T-helper 1 cell (primary cell): ENCODE data around the gene RRAD.
"Not testable (repeated sequence)": the region's sequence is repeated elsewhere in the genome, so short reads cannot be mapped to it uniquely, and the experiment has no call there.

Source experiments
- DNase-seq, 5 donors: peaks; one replicate each; pipeline ENCODE4 v3.0.0-alpha.2; 2012 to 2020

RRAD gene

DNA sequence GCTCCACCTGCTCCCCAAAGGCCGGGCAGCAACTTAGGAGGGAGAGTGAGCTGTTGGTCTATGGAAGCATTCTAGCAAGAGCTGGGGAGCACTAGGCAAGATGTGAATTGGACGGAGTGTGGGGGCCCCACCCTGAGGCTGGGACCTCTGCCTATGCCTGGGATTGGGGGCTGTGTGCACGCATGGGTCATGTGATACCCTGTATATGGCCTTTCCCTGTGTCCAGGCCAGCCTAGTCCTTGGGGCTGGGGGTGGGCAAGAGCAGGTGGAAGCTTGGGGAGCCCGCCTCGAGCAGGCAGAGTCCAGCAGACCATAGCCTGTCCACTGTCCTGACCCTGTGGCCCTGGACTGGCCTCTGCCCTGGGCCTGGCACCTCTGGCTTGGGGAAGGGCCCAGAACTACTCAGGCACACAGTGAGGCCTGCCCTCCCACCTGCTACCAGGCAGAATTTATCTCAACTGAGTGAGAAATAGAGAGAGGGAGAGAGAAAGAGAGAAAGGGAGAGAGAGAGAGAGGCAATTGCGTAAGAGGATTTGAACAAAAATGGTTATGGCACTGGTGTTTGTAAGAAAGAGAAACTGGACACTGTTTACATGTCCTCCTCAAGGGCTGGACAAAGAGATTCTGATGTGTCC, 25.9 kb downstream of the RRAD start:
- no peak for DNase-seq

DNA sequence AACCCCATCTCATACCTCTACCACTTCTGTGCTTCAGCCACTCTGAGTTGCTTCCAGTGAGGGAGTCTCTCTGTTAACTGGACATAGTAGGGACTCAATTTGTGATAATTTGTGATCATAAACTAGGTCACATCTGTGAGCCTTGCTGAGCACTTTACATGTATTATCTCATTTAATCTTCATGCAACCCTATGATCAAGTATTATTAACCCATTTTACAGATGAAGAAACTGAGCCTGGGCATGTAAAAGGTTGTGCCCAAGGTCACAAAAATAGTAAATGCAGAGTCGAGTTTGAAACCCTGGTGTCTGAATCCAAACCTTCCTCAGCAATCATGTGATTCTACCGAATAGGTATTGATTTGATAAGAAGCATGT, 26.4 kb downstream of the RRAD start:
- no peak for DNase-seq

GRCh38 chr16:66898207-66898606, 27.1 kb downstream of the RRAD start:
- no peak for DNase-seq

DNA sequence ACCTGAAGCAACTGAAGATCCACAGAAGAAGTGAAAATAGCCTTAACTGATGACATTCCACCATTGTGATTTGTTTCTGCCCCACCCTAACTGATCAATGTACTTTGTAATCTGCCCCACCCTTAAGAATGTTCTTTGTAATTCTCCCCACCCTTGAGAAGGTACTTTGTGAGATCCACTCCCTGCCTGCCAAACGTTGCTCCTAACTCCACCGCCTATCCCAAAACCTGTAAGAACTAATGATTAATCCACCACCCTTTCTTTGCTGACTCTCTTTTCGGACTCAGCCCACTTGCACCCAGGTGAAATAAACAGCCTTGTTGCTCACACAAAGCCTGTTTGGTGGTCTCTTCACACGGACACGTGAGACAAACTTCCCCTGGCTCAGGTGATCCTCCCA, 28.7 kb downstream of the RRAD start:
- DNase-seq, result not testable (repeated sequence)

GRCh38 chr16:66895999-66896398, 29.3 kb downstream of the RRAD start:
- DNase-seq, result no peak

DNA sequence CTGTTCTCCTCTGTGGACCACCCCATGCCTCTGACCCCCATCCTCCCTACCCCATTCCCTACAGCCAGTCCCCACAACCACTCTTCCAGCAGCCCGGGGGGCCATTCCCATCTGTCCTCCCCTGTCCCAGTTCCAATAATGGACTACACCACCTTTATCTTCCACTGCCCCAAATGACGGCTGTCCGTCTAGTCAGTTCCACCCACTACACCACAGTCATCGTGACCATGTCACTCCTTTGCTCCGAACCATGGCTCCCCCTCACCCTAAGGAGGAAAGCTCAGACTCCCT, 29.7 kb downstream of the RRAD start:
- DNase-seq, result no peak

GRCh38 chr16:66894948-66895688, 30.2 kb downstream of the RRAD start:
- DNase-seq, result peak in 4 of 5 donors; percentile 29 to 67 (median 40)

DNA sequence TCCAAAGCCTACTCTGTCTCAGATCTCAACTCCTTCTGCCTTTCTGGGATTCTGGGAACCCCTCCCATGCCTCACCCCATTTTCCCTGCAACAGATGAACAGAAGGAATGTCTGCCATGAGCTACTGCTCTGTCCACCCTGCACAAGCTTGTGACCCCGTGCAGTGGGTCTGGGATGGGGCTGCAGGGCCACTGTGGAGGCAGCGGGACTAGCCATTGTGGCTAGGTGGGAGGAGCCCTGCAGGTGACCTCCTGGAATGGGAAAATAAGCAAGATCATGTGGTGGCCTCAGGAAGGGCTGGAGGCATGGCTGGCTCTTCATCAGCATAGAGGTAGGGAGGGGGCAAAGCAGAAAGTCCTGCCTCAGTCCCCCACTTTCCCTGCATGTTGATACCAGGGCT, 31.3 kb downstream of the RRAD start:
- no peak for DNase-seq

GRCh38 chr16:66891797-66892196, 33.5 kb downstream of the RRAD start:
- DNase-seq, result no peak

GRCh38 chr16:66891360-66891759, 34.0 kb downstream of the RRAD start:
- DNase-seq, result no peak

DNA sequence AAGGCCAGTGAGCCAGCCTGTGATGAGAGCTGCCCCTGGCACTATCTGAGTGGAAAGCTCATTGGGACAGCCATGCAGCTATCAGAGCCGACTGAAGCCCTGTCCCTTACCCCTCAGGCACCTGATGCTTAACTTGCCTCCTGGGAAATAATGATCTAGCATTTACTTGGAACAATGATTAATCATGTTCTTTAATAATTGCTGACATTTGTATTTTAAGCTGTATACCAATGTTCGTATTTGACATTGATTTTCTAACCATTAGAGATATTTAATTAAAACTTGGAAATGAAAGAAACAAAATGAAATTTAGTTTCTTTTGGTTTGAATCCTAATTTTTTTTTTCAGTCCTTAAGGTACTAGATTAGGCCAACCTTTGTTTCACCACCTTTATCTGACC, 34.5 kb downstream of the RRAD start:
- no peak for DNase-seq

GRCh38 chr16:66889622-66890021, 35.7 kb downstream of the RRAD start:
- no peak for DNase-seq

DNA sequence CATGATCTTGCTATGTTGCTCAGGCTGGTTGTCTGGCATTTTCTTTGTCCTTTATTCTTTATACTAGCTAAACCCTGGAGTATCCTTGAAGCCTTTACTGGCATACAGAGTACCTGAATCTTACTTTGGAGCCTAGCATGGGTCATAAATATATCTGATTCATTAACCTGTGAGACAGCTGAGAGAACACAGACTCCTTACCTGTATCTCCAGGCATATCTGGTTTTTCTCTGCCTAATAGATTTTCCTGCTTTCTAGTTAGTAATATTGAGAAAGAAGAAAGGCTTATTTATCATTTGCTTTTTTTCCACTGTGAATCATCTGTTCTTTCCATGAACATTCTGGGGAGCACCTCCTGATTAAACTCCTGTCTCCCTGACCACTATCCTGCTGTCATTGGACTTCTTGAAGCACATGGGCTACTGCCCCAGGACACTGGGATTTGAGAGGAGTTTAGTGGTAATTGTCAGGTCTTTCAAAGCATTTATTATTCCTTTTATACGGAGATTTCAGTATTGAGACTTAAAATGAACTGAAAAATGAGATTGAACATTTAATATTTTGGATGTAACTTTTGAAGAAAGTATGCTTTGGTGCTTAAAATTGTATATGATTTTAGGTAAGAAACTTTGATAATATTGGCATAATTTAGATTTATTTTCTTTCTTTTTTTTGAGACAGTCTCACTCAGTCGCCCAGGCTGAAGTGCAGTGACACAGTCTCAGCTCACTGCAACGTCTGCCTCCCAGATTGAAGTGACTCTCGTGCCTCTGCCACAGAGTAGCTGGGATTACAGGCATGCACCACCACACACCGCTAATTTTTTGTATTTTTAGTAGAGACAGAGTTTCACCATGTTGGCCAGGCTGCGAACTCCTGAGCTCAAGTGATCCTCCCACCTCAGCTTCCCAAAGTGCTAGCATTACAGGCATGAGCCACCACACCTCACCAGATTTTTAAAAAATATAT, 36.4 kb downstream of the RRAD start:
- no peak for DNase-seq

- DNase-seq, result no peak
Measured at GRCh38 chr16:66886914-66887313, 38.4 kb downstream of the RRAD start.

GRCh38 chr16:66886321-66886720, 39.0 kb downstream of the RRAD start:
- no peak for DNase-seq

DNA sequence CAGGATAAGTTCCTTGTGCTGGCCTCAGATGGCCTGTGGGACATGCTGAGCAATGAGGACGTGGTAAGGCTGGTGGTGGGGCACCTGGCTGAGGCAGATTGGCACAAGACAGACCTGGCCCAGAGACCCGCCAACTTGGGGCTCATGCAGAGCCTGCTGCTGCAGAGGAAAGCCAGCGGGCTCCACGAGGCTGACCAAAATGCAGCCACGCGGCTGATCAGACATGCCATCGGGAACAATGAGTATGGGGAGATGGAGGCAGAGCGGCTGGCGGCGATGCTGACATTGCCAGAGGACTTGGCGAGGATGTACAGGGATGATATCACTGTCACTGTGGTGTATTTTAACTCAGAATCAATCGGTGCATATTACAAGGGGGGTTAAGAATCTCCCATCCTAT, 39.8 kb downstream of the RRAD start:
- no peak for DNase-seq

DNA sequence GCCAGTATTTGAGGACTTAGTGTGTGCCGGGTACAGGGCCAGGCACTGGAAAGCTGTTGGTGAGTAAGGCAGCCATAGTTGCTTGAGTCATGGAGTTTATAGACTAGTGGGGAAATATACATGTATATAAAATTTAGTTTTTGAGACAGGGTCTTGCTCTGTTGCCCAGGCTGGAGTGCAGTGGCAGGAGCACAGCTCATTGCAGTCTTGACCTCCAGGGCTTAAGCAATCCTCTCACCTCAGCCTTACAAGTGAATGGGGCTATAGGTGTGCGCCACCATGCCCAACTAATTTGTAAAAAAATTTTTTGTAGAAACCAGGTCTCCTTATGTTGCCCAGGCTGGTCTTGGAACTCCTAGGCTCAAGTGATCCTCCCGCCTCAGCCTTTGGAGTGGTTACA, 42.6 kb downstream of the RRAD start:
- no peak for DNase-seq

GRCh38 chr16:66881964-66882508, 43.3 kb downstream of the RRAD start:
- no peak for DNase-seq

- DNase-seq, result no peak
Measured at GRCh38 chr16:66881560-66881959, 43.8 kb downstream of the RRAD start.

DNA sequence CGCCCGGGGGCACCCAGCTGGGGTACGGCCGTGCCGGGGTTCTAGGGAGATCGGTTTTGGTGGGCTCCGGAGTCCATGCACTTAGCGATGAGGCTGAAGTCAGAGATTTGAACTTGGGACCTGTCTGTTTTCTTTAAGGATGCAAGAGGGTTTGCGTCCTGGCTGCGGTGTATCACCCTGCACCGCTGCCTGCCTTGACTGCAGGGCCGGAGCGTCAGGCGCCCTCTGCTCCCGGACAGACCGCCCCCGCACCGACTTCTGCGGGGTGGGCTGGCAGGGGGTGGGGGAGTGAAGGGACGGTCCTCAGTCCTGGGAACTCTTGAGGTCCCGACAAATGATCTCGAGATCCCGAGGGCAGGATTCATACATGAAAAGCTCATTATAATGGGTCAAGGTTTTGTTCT, 44.3 kb downstream of the RRAD start:
- peak in 1 of 5 donors; percentile 33 for DNase-seq

- DNase-seq, result peak; percentile 82 to 91 (median 85)
Measured at GRCh38 chr16:66880288-66881013, 44.9 kb downstream of the RRAD start, which contains the start of gene PDP2. Gene PDP2 (plus strand): TSS chr16:66880515. CDS start chr16:66884285, 3,770 bp downstream.

- peak in 1 of 5 donors; percentile 51 for DNase-seq
Measured at GRCh38 chr16:66878067-66878466, 47.3 kb downstream of the RRAD start.
